NCI-H2196 treated with DMSO at 0.1 percent for 48 hours (cell line): Measurements from ENCODE around the gene PLRG1.

ENCODE experiments used
- DNase-seq: peaks from one replicate; lab custom pipeline; 2025; ENCODE audit not compliant: unreplicated experiment; lab: John Stamatoyannopoulos, UW

Gene PLRG1

DNA sequence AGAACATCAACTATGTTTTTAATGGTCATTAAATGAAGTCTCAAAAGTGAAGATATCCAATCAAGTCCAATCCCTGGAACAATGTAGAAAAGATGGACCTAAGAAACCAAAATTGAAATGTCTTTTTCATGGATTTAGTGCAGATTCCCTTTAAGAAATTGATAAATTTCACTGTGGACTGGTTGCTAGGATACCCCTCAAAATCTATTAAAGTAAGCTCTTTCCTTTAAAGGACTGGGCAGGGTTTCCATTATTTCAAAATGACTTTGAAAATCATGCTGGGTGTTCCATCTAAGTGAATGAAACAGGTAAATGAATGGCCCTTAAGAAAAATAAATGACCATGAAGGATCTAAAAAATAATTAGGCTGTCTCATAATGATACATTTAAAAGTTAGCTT, 28.6 kb downstream of the PLRG1 start:
- no peak for DNase-seq

DNA sequence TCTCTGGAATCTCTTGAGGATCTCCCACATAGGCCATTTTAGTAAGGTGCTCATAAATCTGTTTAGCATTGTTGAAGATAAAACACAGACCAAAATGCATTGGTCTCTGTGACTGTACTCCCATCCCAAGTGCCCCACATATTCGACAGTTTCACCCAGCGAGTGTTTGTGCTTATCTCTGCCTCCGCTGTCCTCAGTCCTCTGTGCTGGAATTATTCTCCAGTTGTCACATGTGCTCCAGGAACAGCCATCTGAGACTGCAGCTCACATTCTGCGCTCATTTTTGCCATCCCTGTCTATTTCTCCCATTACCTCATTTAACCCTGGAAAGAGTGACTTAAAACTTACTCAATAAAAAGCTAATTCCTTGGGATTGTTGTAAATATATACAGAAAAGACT, 31.0 kb downstream of the PLRG1 start:
- no peak for DNase-seq

DNA sequence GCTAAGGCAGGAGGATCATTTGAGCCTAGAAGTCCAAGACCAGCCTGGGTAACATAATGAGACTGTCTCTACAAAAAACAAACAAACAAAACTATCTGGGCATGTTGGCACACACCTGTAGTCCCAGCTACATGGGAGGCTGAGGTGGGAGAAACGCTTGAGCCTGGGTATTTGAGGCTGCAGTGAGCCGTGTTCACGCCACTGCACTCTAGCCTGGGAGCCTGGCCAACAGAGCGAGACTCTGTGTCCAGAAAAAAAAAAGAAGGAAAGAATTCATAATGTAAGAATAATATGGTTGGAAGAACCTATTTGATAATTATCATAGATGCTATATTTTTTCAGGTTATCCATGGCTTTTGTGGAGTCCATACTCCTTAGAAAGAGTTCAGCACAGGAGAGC, 32.6 kb downstream of the PLRG1 start:
- no peak for DNase-seq

DNA sequence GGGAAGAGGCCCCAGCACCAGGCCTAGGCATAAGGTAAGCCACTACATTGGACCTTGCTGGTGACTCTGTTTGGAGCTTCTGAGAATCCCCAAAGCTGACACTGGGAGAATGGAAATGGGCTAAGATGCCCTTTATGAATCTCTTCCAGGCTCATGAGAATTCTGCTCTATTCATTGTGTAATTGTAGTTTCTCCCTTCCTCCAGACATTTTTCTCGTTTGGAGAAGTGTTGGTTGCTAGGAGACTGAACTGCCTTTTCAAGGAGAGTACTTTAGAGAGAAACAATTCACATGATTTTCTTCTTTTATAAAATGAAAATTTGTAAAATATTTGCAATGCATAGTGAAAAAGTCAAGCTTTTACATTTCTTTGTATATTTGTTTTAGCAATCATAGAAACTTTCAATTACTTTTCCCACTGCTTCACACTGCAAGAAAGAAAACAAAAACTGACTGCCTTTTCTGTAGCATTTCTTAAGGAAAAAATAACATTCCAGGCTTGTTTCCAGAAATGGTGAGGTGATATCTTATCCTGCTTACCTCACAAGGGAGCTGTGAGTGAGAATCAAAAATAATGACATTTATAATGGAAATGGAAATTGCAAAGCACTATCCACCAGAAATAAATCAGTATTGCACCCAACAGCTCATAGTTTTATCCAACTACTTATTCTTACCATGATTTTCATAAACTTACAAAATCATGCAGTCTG, 33.7 kb downstream of the PLRG1 start:
- DNase-seq, result no peak

- no peak for DNase-seq
Observed at GRCh38 chr4:154511981-154512380, 38.2 kb downstream of the PLRG1 start.

DNA sequence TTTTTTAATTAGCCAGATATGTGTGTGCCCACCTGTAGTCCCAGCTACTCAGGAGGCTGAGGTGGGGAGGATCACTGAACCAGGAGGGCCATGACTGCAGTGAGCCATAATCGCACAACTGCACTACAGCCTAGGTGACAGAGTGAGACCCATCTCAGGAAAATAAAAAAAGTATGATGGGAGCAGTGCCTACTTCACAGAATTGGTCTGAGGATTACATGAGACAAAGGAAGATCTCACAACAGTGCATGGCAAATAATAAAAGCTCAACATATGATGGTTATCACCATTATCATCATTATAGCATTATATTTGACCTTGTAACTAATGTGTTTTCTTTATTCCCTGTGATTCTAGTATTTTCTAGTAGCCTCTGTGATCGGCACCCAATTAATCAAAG, 38.7 kb downstream of the PLRG1 start:
- DNase-seq, result no peak

GRCh38 chr4:154507156-154507555, 43.0 kb downstream of the PLRG1 start:
- DNase-seq, result no peak

GRCh38 chr4:154506253-154506652, 43.9 kb downstream of the PLRG1 start:
- DNase-seq, result no peak

- no peak for DNase-seq
Observed at GRCh38 chr4:154503598-154503997, 46.6 kb downstream of the PLRG1 start.

DNA sequence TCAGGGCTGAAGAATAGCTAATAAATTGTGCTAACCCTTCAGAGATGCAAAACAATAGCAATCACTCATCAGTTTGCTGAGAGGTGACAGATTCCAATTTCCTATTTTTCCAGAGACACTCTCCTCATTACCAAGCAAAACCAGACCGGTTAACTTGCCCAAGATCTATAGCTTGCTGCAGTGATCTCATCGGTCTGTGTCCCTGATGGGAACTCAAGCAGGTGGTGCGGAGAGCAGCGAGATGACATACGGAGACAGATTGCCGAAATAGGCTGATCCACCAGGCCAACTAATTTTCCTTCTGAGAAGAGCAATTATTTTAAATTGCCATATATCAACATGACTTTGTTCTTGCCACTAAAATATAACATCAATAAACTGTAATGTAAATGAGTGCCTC, 48.1 kb downstream of the PLRG1 start:
- no peak for DNase-seq

- DNase-seq, result no peak
Observed at GRCh38 chr4:154497889-154498288, 52.3 kb downstream of the PLRG1 start.

DNA sequence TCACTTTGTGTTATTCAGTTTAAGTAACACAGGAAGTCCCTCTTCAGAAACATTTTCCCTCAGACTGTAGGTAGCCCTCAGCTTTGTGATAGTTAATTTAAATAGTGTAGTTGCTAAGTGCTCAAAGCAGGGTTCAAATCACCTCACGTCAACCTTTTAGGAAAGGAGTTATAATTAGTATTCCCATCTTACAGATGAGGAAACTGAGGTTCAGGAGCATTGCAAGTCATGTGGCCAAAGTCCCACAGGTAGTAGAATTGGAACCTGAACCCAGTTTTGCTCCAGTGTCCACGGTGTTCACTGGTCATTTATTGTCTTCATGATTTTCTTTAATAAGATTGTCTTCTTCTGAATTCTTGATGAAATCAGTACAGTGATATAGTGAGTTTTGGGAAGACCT, 54.3 kb downstream of the PLRG1 start:
- DNase-seq, result no peak

DNA sequence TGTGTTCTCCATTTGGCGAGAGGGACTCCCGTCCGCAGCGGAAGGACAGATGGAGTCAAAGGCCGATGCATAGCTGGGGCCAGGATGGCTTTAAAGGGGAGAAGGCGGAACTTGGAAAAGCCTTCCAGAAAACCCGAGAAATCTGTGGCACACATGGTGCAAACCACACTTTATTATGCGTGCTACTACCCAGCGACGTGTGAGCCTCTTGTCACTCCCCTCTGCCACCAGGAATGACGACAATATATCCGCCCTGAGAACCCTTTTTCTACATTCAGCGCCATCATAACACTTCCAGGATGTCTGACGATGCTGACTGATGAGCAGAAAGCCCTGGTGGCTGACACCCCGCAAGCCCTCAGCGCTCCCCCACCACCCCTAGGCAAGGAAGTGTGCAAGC, 57.9 kb downstream of the PLRG1 start:
- DNase-seq, result no peak

GRCh38 chr4:154491341-154492271, 58.6 kb downstream of the PLRG1 start, which contains the start of gene DCHS2:
Gene DCHS2, minus strand, starts transcription at chr4:154491799. Its CDS starts 444 bp downstream, at chr4:154491355.
- DNase-seq, result no peak

DNA sequence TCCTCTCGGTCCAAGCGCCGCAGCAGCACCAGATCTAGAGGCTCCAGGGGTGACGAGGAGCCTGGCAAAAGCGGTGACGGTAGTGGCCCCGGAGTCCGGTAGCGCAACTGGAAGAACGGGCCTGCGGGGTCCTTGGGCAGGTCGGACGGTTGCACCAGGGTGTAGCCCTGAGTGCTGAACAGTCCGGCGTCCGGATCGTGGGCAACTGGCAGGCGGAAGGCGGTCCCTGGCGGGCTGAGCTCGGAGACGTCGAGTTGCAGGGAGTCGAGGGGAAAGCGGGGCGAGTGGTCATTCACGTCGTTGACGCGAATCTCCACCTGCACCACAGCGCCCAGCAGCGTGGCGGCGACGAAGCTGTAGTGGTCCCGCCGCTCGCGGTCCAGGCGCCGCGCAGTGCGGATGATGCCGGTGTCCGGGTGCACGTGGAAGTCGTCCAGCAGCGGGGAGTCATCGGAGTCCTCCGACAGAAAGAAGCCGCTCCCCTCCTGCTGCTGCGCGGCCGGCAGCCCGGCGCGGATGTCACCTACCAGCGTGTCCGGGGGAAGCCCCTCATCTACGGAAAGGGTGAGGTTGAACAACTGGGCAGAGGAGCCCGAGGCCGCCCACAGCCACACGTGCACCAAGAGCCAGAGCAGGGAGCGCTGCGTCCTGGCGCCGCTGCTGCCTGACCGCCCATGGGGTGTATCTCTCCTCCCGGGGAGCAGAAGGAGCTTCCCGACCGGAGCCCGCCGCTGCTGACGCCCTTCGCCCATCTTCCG, 59.4 kb downstream of the PLRG1 start:
- DNase-seq, result no peak

DNA sequence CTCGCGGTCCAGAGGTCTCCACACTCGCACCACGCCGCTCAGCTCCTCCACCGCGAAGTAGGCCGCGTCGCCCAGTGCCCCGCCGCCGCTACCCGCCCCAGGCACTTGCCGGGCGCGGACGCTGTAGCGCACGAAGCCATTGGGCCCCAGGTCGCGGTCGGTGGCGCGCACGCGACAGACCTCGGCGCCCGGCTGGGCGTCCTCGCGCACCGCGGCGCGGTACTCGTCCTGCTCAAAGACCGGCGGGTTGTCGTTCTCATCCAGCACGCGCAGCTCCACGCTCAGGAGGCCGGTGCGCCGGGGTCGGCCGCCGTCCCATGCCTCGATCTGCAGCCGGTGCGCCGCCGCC, 60.0 kb downstream of the PLRG1 start:
- DNase-seq, result no peak

DNA sequence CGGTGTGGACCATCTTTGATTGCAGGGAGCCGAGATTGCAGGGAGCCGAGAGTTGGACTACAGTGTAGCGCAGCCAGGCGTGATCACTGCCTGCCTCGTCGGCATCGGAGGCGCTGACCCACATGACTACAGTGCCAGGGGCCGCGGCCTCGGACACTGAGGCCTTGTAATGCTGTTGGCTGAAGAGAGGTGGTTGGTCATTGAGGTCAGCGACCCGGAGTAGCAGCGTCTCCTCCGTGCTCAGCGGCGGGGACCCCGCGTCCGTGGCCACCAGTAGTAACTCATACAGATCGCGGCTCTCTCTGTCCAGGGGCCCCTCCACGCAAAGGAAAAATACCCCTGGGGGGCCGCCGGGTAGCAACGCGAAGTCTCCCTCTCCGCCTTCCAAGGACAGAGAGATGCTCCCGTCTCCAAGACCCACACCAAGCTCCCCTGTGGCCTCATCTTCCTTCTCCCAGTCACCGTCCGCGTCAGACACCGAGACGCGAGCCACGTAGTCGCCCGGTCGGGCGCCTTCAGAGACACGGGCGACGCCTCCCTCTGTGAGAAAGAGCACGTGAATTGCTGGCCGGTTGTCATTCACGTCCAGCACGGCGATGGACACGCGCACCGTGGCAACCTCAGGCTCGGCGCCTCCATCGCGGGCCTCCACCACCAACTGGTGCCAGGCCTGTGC, 60.5 kb downstream of the PLRG1 start:
- DNase-seq, result no peak

GRCh38 chr4:154487145-154487544, 63.1 kb downstream of the PLRG1 start:
- DNase-seq, result no peak

- DNase-seq, result no peak
Observed at GRCh38 chr4:154485127-154485773, 65.0 kb downstream of the PLRG1 start.
